GM23248 (cell line): ENCODE data around the gene NRF1. TPM values are rescaled to one million over a fixed set of nuclear protein-coding genes. Genes with fewer than 3 reads are reported as not detected.

Experiments used
- DNase-seq: peaks from one replicate; pipeline ENCODE4 v3.0.0-alpha.2; 2015
- H2AFZ ChIP-seq: fragments of 200-600 bp; sonication (generic); 2 replicates; pipeline ENCODE4 v1.6.1; 2016; ENCODE audit warnings: antibody characterized with exemption
- H3F3A ChIP-seq: fragments of 200-600 bp; sonication (generic); 2 replicates; pipeline ENCODE4 v1.6.1; 2016; ENCODE audit warnings: mild to moderate bottlenecking, antibody characterized with exemption, mixed run types; ENCODE audit not compliant: insufficient read depth
- H3K27ac ChIP-seq: fragments of 200-600 bp; sonication (generic); 2 replicates; pipeline ENCODE4 v1.5.1; 2016; ENCODE audit warnings: mild to moderate bottlenecking
- H3K27me3 ChIP-seq: fragments of 200-600 bp; sonication (generic); replicated peaks from 2 replicates; pipeline ENCODE4 v1.6.1; 2016; ENCODE audit warnings: mild to moderate bottlenecking; ENCODE audit not compliant: insufficient read depth
- H3K36me3 ChIP-seq: fragments of 200-600 bp; sonication (generic); 2 replicates; pipeline ENCODE4 v1.6.1; 2016; ENCODE audit warnings: low read depth, mild to moderate bottlenecking
- H3K4me1 ChIP-seq: fragments of 200-600 bp; sonication (generic); 2 replicates; pipeline ENCODE4 v1.6.1; 2016; ENCODE audit warnings: mild to moderate bottlenecking; ENCODE audit not compliant: insufficient read depth
- H3K4me2 ChIP-seq: fragments of 200-600 bp; sonication (generic); one replicate; pipeline ENCODE4 v1.6.1; 2016; ENCODE audit warnings: mild to moderate bottlenecking; ENCODE audit not compliant: unreplicated experiment
- H3K4me3 ChIP-seq: fragments of 200-600 bp; sonication (generic); 2 replicates; pipeline ENCODE4 v1.5.1; 2016; ENCODE audit warnings: mild to moderate bottlenecking
- H3K79me2 ChIP-seq: fragments of 200-600 bp; sonication (generic); 2 replicates; pipeline ENCODE4 v1.6.1; 2016; ENCODE audit warnings: mild to moderate bottlenecking; ENCODE audit not compliant: insufficient read depth
- H3K9ac ChIP-seq: fragments of 200-600 bp; sonication (generic); 2 replicates; pipeline ENCODE4 v1.6.1; 2016; ENCODE audit warnings: mild to moderate bottlenecking
- H3K9me2 ChIP-seq: fragments of 200-600 bp; sonication (generic); 2 replicates; pipeline ENCODE4 v1.6.1; 2016; ENCODE audit warnings: mixed run types, mild to moderate bottlenecking, moderate library complexity; ENCODE audit not compliant: insufficient read depth
- H3K9me3 ChIP-seq: fragments of 200-600 bp; sonication (generic); one replicate; pipeline ENCODE4 v1.6.1; 2017; ENCODE audit warnings: low read depth
- H4K20me1 ChIP-seq: fragments of 200-600 bp; sonication (generic); 2 replicates; pipeline ENCODE4 v1.6.0; 2016; ENCODE audit not compliant: insufficient read depth
- EZH2 ChIP-seq: fragments of 200-600 bp; sonication (generic); IDR thresholded peaks from 2 replicates; pipeline ENCODE4 v1.6.1; 2018; ENCODE audit warnings: antibody characterized with exemption, mild to moderate bottlenecking; ENCODE audit not compliant: insufficient read depth, poor library complexity, severe bottlenecking
- EZH2phosphoT487 ChIP-seq: fragments of 200-600 bp; sonication (generic); IDR thresholded peaks from 2 replicates; pipeline ENCODE4 v1.6.1; 2018; ENCODE audit warnings: antibody characterized with exemption, moderate library complexity, mild to moderate bottlenecking, low read depth; ENCODE audit not compliant: insufficient read depth
- WGBS, 2 experiments: methylation state at CpG; one replicate each; pipeline ENCODE4 v1.1.6; 2015 to 2017; ENCODE audit warnings: low lambda C conversion rate in 2 of 2, low coverage in 1 of 2; ENCODE audit errors: missing lambda C conversion rate in 2 of 2; 5-methylcytosine and 5-hydroxymethylcytosine counted together
- in situ Hi-C: fragments of 300-500 bp; cut with MboI; formaldehyde crosslinking; loops from 2 replicates; pipeline ENCODE4 v1.15.0; 2020
- polyA plus RNA-seq: library from polyadenylated mRNA; unstranded; fragments of >200 nt; fragmentation: Nextera tagmentation; extraction: Ambion mirVana; gene quantifications from 2 replicates; pipeline ENCODE4 v1.2.1, GENCODE V29; 2016
- total RNA-seq: library from RNA; depleted of rRNA; stranded (reverse); fragments of >200 nt; shearing (Covaris generic); gene quantifications from 2 replicates; pipeline ENCODE4 v1.2.3, GENCODE V29; 2014

Gene NRF1
- total and polyA plus RNA-seq, 2 experiments from 2014 or later: 3.5 to 11.1 TPM

- H3K9me2 ChIP-seq: no peaks in the 10 kb centered on the region
- no peaks in the 10 kb centered on the region for H3K36me3 ChIP-seq
- H3K9me3 ChIP-seq: no peaks in the 10 kb centered on the region
- H4K20me1 ChIP-seq: no peaks in the 10 kb centered on the region
- H2AFZ ChIP-seq: no peak overlapping the region
- H3K4me2 ChIP-seq: no peak overlapping the region
- H3F3A ChIP-seq: no peaks in the 10 kb centered on the region
- no peak overlapping the region for H3K4me3 ChIP-seq
- no peaks in the 10 kb centered on the region for H3K27me3 ChIP-seq
- H3K27ac ChIP-seq: no peak overlapping the region
- in situ Hi-C loops: no loop called here
- DNase-seq: no peak
- H3K79me2 ChIP-seq: no peaks in the 10 kb centered on the region
- WGBS, 2 experiments: 87 to 88% methylated on average over 4 of the region's 4 CpGs
- TF ChIP-seq EZH2 (no peak), EZH2phosphoT487 (no peak)
- no peaks in the 10 kb centered on the region for H3K4me1 ChIP-seq
- no peak overlapping the region for H3K9ac ChIP-seq
Observed at GRCh38 chr7:129746857-129747529, 135.5 kb downstream of the NRF1 start.

GRCh38 chr7:129748356-129749109 lies 137.0 kb downstream of the NRF1 start:
- TF ChIP-seq EZH2: no peak
- TF ChIP-seq EZH2phosphoT487: no peak
- in situ Hi-C loops: no loop called here
- no peaks in the 10 kb centered on the region for H3K9me2 ChIP-seq
- no peaks in the 10 kb centered on the region for H3K9me3 ChIP-seq
- no peaks in the 10 kb centered on the region for H4K20me1 ChIP-seq
- H3F3A ChIP-seq: no peaks in the 10 kb centered on the region
- H3K27me3 ChIP-seq: no peaks in the 10 kb centered on the region
- no peak overlapping the region for H3K27ac ChIP-seq
- H3K4me1 ChIP-seq: no peaks in the 10 kb centered on the region
- H3K4me2 ChIP-seq: no peak overlapping the region
- H2AFZ ChIP-seq: no peak overlapping the region
- WGBS, 2 experiments: 91 to 94% methylated on average over 4 of the region's 4 CpGs
- H3K79me2 ChIP-seq: no peaks in the 10 kb centered on the region
- DNase-seq: peak; percentile 9
- no peak overlapping the region for H3K9ac ChIP-seq
- H3K36me3 ChIP-seq: no peaks in the 10 kb centered on the region
- H3K4me3 ChIP-seq: no peak overlapping the region

GRCh38 chr7:129750091-129750490 lies 138.6 kb downstream of the NRF1 start:
- TF ChIP-seq EZH2 (no peak), EZH2phosphoT487 (no peak)
- Histone ChIP-seq H3K27ac (no peak overlapping the region), H3K4me1 (no peaks in the 10 kb centered on the region), H3K27me3 (no peaks in the 10 kb centered on the region), H3K9ac (no peak overlapping the region), H2AFZ (no peak overlapping the region), H3K4me2 (no peak overlapping the region), H3K9me3 (no peaks in the 10 kb centered on the region), H3K4me3 (no peak overlapping the region), H3F3A (no peaks in the 10 kb centered on the region), H3K36me3 (no peaks in the 10 kb centered on the region), H3K79me2 (no peaks in the 10 kb centered on the region), H4K20me1 (no peaks in the 10 kb centered on the region), H3K9me2 (no peaks in the 10 kb centered on the region)
- 90% methylated on average over 7 of the region's 7 CpGs for WGBS, 2 experiments
- in situ Hi-C loops: no loop called here
- DNase-seq: no peak

- Histone ChIP-seq H3K27me3 (no peaks in the 10 kb centered on the region), H2AFZ (no peak overlapping the region), H4K20me1 (no peaks in the 10 kb centered on the region), H3K9me3 (no peaks in the 10 kb centered on the region), H3K4me1 (no peaks in the 10 kb centered on the region), H3K4me2 (no peak overlapping the region), H3K36me3 (no peaks in the 10 kb centered on the region), H3F3A (no peaks in the 10 kb centered on the region), H3K4me3 (no peak overlapping the region), H3K79me2 (no peaks in the 10 kb centered on the region), H3K9me2 (no peaks in the 10 kb centered on the region), H3K27ac (no peak overlapping the region), H3K9ac (no peak overlapping the region)
- in situ Hi-C loops: no loop called here
- TF ChIP-seq EZH2 (no peak), EZH2phosphoT487 (no peak)
- WGBS, 2 experiments: 76 to 79% methylated on average over 3 of the region's 3 CpGs
- DNase-seq: no peak
Observed at GRCh38 chr7:129750501-129750900, 139.0 kb downstream of the NRF1 start.
